GM18511 (cell line): Measurements from ENCODE around the gene ADCYAP1.
"Not testable (repeated sequence)": the region's sequence is repeated elsewhere in the genome, so short reads cannot be mapped to it uniquely, and the experiment has no call there.

Source experiments
- ATAC-seq: cut with Tn5 transposase; IDR thresholded peaks from one replicate; pipeline ENCODE4 v1.9.1; 2021; ENCODE audit warnings: mild to moderate bottlenecking, moderate library complexity; ENCODE audit not compliant: unreplicated experiment

Gene ADCYAP1

GRCh38 chr18:904218-905090 lies at the start of gene ADCYAP1:
TSS of gene ADCYAP1 (plus strand) at chr18:904871. CDS start at chr18:905387, 516 bp downstream.
- ATAC-seq: no peak

- ATAC-seq: no peak
Observed at GRCh38 chr18:857986-858385, 46.7 kb upstream of the ADCYAP1 start.

- ATAC-seq: peak; percentile 91
Observed at GRCh38 chr18:864872-865273, 39.8 kb upstream of the ADCYAP1 start.

GRCh38 chr18:867257-867656 lies 37.4 kb upstream of the ADCYAP1 start:
- ATAC-seq: no peak

GRCh38 chr18:873426-873825 lies 31.2 kb upstream of the ADCYAP1 start:
- not testable (repeated sequence) for ATAC-seq

GRCh38 chr18:875912-876311 lies 28.8 kb upstream of the ADCYAP1 start:
- no peak for ATAC-seq

GRCh38 chr18:877238-877637 lies 27.4 kb upstream of the ADCYAP1 start:
- ATAC-seq: no peak

GRCh38 chr18:886076-886475 lies 18.6 kb upstream of the ADCYAP1 start:
- no peak for ATAC-seq

GRCh38 chr18:887716-888115 lies 17.0 kb upstream of the ADCYAP1 start:
- ATAC-seq: no peak

GRCh38 chr18:892316-892715 lies 12.4 kb upstream of the ADCYAP1 start:
- no peak for ATAC-seq

GRCh38 chr18:896315-896714 lies 8.4 kb upstream of the ADCYAP1 start:
- no peak for ATAC-seq

- no peak for ATAC-seq
Observed at GRCh38 chr18:901761-902160, 2.9 kb upstream of the ADCYAP1 start.

GRCh38 chr18:902229-902628 lies 2.4 kb upstream of the ADCYAP1 start:
- no peak for ATAC-seq

- ATAC-seq: no peak
Observed at GRCh38 chr18:903701-904100, 970 bp upstream of the ADCYAP1 start.

- ATAC-seq: no peak
Observed at GRCh38 chr18:905307-905947, 756 bp downstream of the ADCYAP1 start.

- ATAC-seq: no peak
Observed at GRCh38 chr18:905948-906415, 1.3 kb downstream of the ADCYAP1 start.

GRCh38 chr18:906416-907114 lies 1.9 kb downstream of the ADCYAP1 start:
- ATAC-seq: no peak

- no peak for ATAC-seq
Observed at GRCh38 chr18:907115-907884, 2.6 kb downstream of the ADCYAP1 start.

GRCh38 chr18:907885-908757 lies 3.5 kb downstream of the ADCYAP1 start:
- ATAC-seq: no peak
